Mucosa of stomach (tissue), 1 donor: ENCODE measurements around the gene SKAP1.
"Not testable (repeated sequence)": the region's sequence is repeated elsewhere in the genome, so short reads cannot be mapped to it uniquely, and the experiment has no call there.

Source experiments
- H3K27me3 ChIP-seq: one replicate; pipeline ENCODE4 v1.7.0; 2013; ENCODE audit warnings: mild to moderate bottlenecking, low read length; ENCODE audit not compliant: control insufficient read depth, insufficient read depth
- H3K36me3 ChIP-seq: one replicate; pipeline ENCODE4 v1.7.0; 2013; ENCODE audit warnings: low read length; ENCODE audit not compliant: control insufficient read depth, insufficient read depth
- H3K4me1 ChIP-seq: one replicate; pipeline ENCODE4 v1.7.0; 2013; ENCODE audit warnings: mild to moderate bottlenecking, low read length; ENCODE audit not compliant: control insufficient read depth, insufficient read depth
- H3K4me3 ChIP-seq: one replicate; pipeline ENCODE4 v1.7.0; 2013; ENCODE audit warnings: low read length
- H3K9ac ChIP-seq: one replicate; pipeline ENCODE4 v1.7.0; 2013; ENCODE audit warnings: mild to moderate bottlenecking, low read length, moderate library complexity
- H3K9me3 ChIP-seq: one replicate; pipeline ENCODE4 v1.7.0; 2013; ENCODE audit warnings: mild to moderate bottlenecking, low read length, moderate library complexity; ENCODE audit not compliant: control insufficient read depth
- donor health status: Pancreatic carcinoma.

The SKAP1 gene

GRCh38 chr17:48462946-48463345 lies 32.9 kb upstream of the SKAP1 start:
- Histone ChIP-seq H3K9me3 (no peaks in the 10 kb centered on the region), H3K4me1 (no peaks in the 10 kb centered on the region), H3K36me3 (no peaks in the 10 kb centered on the region), H3K4me3 (no peak overlapping the region), H3K27me3 (peaks cover 4% of the 10 kb centered on the region), H3K9ac (no peak overlapping the region)

DNA sequence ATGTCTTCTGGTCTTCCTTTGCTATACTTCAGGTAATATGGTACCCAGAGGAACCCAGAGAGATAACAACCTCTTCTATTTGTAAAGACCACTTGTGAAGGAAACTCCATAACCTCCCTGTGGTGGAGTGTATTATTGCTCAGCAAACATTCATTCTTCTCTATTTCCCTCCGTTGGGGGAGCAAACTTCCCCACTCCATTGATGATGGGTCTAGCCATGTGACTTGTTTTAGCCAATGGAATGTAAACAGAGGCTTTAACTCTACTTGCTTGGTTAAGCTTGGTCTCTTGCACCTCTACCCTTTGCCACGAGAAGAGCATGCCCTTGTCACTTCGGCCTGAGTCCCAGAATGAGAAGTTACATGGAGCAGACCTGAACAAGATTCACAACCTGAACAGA lies 30.0 kb upstream of the SKAP1 start:
- H3K9ac ChIP-seq = no peak overlapping the region
- H3K4me3 ChIP-seq = no peak overlapping the region
- H3K36me3 ChIP-seq = no peaks in the 10 kb centered on the region
- H3K27me3 ChIP-seq = peaks cover 9% of the 10 kb centered on the region
- no peaks in the 10 kb centered on the region for H3K9me3 ChIP-seq
- H3K4me1 ChIP-seq = peaks cover 13% of the 10 kb centered on the region

- Histone ChIP-seq H3K9ac (no peak overlapping the region), H3K36me3 (no peaks in the 10 kb centered on the region), H3K4me1 (peaks cover 13% of the 10 kb centered on the region), H3K27me3 (peaks cover 9% of the 10 kb centered on the region), H3K9me3 (no peaks in the 10 kb centered on the region), H3K4me3 (no peak overlapping the region)
Observed at GRCh38 chr17:48459070-48459844, 29.2 kb upstream of the SKAP1 start.

DNA sequence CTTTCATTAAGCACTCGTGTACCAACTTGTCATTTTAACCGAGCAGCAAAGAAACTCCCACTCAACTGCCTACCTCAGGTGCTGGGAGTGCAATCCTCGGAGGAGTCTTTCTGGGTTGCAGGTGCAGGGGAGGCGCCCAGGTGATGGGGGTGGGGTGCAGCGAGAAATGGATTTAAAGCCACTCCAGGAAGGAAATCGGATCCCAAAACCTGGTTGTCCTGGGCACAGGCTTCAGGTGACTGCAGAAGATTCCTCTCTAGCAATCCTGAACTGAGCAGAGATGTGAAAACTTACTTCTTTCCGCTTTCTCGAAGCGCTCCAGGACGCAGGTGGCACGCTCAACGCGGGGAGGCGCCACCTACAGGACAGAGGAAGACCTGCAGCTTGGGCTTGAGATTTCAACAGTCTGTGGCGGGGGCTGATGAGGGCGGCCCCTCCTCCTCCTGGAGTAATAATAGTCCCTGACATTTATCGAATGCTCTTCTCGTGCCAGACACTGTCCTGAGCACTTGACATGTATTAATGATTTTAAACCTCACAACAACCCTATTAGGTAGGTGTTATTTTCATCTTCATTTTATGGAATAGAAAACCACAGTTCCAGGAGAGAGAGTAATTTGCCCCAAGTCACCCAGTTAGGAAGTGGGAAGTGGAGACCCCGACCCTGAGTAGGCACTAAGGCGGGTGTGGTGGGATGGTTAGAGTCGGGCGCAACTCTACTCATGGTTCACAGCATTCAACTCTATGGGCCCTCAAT lies 27.2 kb upstream of the SKAP1 start:
- Histone ChIP-seq H3K4me1 (peaks cover 13% of the 10 kb centered on the region), H3K9ac (no peak overlapping the region), H3K9me3 (no peaks in the 10 kb centered on the region), H3K36me3 (no peaks in the 10 kb centered on the region), H3K4me3 (no peak overlapping the region), H3K27me3 (peaks cover 9% of the 10 kb centered on the region)

GRCh38 chr17:48456589-48456988 lies 26.6 kb upstream of the SKAP1 start:
- Histone ChIP-seq H3K27me3 (peaks cover 9% of the 10 kb centered on the region), H3K9ac (no peak overlapping the region), H3K36me3 (no peaks in the 10 kb centered on the region), H3K4me3 (no peak overlapping the region), H3K4me1 (peaks cover 13% of the 10 kb centered on the region), H3K9me3 (no peaks in the 10 kb centered on the region)

DNA sequence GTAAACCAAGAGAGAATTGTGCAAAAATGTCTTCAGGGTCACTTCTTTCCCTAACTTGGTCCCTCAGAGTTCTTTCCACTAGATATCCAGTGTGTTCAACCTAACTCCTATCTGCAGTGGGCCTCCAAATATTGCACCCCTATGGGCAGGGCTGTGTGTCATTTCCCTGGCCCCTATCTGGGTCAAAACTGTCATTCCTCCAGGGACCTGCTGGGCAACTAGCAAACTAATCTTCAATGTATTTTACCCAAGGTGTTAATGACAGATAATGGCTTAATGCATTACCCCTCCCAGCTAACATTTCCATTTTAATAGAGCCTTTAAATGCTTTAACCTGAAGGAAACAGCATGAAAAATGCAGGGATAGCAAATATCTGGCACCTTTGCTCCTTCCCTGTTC lies 25.8 kb upstream of the SKAP1 start:
- H3K4me1 ChIP-seq = peaks cover 13% of the 10 kb centered on the region
- no peak overlapping the region for H3K4me3 ChIP-seq
- H3K36me3 ChIP-seq = no peaks in the 10 kb centered on the region
- peaks cover 12% of the 10 kb centered on the region for H3K27me3 ChIP-seq
- no peaks in the 10 kb centered on the region for H3K9me3 ChIP-seq
- no peak overlapping the region for H3K9ac ChIP-seq

- Histone ChIP-seq H3K4me1 (peaks cover 13% of the 10 kb centered on the region), H3K27me3 (peaks cover 15% of the 10 kb centered on the region), H3K9ac (no peak overlapping the region), H3K9me3 (no peaks in the 10 kb centered on the region), H3K36me3 (no peaks in the 10 kb centered on the region), H3K4me3 (no peak overlapping the region)
Observed at GRCh38 chr17:48453447-48453846, 23.4 kb upstream of the SKAP1 start.

- peaks cover 8% of the 10 kb centered on the region for H3K27me3 ChIP-seq
- H3K9me3 ChIP-seq = no peaks in the 10 kb centered on the region
- no peak overlapping the region for H3K9ac ChIP-seq
- H3K36me3 ChIP-seq = no peaks in the 10 kb centered on the region
- no peak overlapping the region for H3K4me3 ChIP-seq
- peaks cover 7% of the 10 kb centered on the region for H3K4me1 ChIP-seq
Observed at GRCh38 chr17:48451489-48451888, 21.5 kb upstream of the SKAP1 start.

GRCh38 chr17:48449335-48449734 lies 19.3 kb upstream of the SKAP1 start:
- H3K27me3 ChIP-seq, H3K9me3 ChIP-seq, H3K9ac ChIP-seq, H3K4me1 ChIP-seq, H3K36me3 ChIP-seq, H3K4me3 ChIP-seq: not testable (repeated sequence)

DNA sequence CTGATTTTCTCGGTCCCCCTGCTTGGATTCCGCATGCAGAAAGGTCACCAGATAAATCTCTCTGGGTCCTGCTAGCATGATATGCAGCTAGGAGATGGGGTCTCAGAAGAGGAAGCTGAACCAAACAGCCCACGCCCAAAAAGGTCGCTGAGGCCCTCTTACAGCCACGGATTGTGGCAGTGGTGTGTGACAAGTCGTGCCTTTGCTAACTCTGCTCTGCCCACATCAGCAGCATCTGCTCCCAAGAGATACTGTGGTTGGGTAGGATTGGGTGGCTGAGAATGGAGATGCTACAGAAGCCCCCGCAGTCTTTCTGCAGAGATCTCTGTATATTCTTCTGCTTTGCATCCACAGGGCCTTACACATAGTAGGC lies 15.2 kb upstream of the SKAP1 start:
- Histone ChIP-seq H3K9ac (no peak overlapping the region), H3K36me3 (no peaks in the 10 kb centered on the region), H3K4me1 (no peaks in the 10 kb centered on the region), H3K4me3 (no peak overlapping the region), H3K27me3 (no peaks in the 10 kb centered on the region), H3K9me3 (no peaks in the 10 kb centered on the region)

DNA sequence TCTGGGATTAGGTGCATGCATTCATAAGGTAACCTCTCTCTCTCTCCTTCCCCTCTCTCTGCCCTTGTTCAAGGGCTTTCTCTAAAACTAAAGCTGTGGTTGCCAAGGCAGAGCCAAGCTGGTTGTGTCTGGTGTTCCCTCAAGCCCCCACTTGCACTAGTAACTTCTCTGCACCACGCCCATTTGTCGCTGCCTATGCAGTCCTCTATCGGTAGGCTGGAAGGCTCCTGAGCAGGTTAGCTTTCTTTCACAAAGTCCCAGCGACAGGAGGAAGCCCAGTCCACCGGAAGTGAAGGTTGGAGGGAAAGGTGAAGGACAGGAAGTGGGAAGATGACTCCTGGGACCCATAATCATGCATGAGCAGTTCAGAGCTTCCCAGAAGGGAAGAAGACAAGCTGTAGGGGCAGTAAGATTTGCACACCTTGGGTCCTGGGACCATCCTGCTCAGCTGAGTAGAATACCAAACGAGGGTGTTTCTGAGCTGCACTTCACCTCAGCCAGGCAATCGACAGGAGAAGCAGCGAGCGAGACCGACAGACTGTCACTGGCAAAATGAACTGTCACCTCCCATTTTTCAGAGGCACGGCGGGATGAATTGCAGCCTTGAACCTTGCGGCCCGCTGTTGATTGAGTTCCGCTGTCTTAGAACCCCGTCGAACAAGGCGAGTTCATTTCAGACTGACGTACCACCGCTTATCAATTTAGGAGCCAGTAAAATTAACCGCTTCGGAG lies 14.7 kb upstream of the SKAP1 start:
- Histone ChIP-seq H3K36me3 (no peaks in the 10 kb centered on the region), H3K9me3 (no peaks in the 10 kb centered on the region), H3K4me3 (no peak overlapping the region), H3K27me3 (no peaks in the 10 kb centered on the region), H3K4me1 (no peaks in the 10 kb centered on the region), H3K9ac (no peak overlapping the region)

DNA sequence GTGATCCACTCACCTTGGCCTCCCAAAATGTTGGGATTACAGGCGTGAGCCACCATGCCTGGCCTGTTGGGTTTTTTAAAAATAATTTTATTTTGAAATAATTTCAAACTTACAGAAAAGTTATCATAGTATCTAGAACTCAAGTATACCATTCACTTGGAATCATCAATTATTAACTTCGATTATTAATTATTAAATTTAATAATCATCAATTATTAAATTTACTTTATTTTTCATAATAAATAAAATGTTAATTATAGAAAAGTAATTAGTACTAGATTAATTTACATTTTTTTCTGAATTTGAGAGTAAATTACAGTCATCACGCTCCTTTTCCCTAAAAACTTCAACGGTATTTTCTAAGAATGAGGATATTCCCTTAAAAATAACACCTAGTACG lies 13.7 kb upstream of the SKAP1 start:
- Histone ChIP-seq H3K27me3 (no peaks in the 10 kb centered on the region), H3K9me3 (no peaks in the 10 kb centered on the region), H3K4me1 (no peaks in the 10 kb centered on the region), H3K9ac (no peak overlapping the region), H3K4me3 (no peak overlapping the region), H3K36me3 (no peaks in the 10 kb centered on the region)
